ENCODE data around the gene ERMARD. TPM values are rescaled to one million over a fixed set of nuclear protein-coding genes. Genes with fewer than 3 reads are reported as not detected.

The ERMARD gene
- polyA plus RNA-seq, 1 donor: 62.5 TPM

DNA sequence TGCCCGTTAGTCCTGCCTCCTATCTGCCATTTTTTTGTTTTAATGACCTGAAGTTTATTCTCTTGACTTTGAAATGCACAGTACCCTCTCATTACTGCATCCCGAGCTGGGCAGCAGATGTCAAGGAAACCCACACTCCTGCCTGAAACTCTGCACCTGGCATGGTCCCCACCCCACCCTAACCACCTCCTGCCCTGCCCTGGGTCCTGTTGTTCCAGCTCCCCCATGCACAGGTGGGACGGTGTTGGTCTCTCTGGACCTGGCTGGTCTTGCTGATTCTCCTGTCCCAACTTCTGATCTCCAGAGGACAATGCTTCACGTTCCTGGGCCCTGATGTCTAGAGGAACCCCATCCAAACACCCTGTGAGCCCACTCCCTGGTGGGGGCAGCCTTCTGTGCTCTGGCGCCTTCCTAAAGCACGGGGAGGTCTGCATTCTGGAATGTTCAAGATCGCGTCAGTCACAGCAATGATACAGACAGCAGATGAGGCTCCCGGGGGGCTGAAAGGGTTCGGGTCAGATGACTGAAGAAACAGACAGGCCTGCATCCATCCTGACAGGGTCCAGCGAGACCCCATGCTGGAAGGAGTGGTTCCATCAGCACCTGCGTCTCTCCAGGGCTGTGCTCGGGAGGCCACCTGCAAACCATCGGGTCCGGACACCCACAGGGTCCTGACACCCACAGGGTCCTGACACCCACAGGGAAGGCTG, 73.6 kb downstream of the ERMARD start:
- DNase-seq: no peak

DNA sequence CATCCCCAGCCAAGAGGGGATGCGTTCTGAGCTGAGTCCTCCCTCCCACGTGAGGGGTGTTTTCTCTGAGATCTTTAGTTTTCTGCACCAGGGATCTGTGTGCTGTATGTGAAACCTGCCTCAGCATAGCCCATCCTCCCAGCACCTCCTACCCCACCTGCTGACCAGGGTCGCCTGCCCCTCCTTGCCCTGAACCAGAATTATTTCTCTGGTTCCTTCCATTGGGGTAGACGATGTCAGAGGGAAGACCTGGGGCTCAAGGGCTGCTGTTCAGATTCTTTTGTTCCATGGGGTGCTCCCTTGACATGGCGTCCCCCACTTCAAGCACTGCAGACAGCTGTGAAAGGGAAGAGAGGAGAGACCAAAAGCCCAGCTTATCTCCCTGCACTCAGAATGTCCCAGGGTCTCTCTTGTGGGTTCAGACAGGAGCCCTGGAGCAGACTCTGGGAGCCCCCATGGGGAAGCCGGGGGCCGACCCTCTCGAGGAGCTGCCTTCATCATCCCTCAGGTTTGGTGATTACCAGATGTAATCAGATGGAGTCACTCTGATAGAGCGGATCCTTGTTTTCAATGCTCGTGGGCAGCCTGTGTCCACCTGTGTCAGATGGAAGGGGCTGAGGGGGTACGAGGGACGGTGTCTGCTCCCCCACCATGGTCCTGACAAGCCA, 74.3 kb downstream of the ERMARD start:
- no peak for DNase-seq

DNA sequence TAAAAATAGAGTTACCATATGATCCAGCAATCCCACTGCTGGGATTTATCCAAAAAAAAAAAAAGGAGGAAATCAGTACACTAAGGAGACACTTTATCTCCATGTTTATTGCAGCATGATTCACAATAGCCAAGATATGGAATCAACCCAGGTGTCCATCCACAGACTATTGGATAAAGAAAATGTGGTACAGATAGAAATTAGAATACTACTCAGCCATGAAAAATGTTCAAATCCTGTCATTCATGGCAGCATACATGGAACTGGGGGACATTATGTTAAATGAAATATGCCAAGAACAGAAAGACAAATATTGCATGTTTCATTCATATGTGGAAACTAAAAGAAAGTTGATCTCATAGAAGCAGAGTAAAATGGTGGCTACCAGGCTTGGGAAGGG, 75.3 kb downstream of the ERMARD start:
- DNase-seq: no peak

DNA sequence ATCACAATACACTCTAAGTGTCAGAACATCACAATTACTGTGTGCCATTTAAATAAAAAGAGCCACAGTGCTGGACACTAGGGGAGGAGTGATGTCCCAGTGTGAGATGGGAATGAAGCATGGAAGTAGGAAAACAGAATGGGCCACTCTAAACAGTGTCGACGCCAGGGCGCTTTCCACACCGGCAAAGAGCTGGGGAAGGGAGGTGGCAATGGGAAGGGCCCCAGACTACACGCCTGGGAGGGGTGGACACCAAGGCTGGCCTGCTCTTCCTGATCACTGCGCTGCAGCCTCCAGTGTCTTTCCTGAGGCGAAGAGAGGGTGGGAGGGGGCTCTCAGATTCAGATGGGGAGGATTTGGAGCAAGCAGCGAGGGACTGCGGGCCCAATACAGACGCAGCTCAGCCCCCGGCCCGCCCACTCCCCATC, 75.9 kb downstream of the ERMARD start:
- no peak for DNase-seq

DNA sequence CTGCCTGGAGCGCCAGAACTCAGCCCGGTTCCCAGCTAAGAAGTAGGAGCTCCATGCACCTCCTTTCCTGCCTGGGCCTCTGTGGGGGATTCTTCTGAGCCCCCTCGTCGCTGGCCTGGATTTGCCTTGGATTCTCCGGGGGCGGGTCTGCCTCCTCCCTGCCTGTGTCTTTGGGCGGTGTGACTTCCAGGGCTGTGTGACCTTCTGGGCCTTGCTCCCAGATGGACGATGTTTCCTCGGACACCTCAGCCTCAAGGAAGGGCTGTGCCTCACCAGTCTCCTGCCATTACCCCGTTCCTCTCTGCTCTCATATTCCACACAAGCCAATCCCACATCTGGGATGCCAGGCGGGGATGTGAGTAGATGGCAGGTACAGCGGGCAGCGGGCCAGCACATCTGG, 76.8 kb downstream of the ERMARD start:
- no peak for DNase-seq

DNA sequence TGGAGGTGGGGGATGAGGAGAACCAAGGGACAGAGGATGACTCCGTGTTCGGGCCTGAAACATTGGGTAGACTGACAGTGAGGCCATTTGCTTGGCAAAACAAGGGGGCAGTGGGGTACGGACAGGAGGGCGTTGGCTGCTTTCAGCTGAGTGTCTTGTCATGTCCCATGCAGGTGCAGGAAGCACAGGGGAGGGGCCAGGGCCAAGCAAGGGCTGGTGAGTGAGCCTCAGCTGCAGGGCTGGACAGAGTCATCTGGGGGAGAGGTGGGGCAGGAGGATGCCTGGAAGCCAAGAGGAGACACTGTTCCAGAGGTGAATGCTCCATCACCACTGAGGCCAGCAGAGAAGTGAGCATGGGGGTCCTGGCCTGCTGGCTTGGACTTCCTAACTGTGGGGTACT, 78.4 kb downstream of the ERMARD start:
- DNase-seq: no peak

DNA sequence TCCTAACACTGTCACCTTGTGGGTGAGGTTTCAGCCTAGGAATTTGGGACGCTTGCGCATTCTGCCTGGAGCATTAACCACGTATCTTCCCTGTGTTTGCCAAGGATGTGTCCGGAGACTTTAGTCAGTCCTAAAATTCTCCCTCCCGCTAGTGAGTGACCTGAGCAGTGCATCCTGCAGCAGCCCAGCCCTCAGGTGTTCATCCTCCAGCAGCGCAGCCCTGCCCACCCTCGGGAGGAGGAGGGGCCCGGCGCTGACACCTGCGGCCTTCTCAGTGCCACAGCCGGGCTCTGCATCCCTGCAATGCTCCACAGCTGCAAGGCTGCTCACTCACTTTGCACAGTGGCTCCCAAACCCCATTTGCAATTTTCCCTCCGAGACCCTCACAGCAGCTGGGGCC, 79.5 kb downstream of the ERMARD start:
- DNase-seq: no peak

Other genes with a start within 250 kb of the ERMARD start
- 85.1 TPM for gene WDR27, start 49.6 kb upstream of the ERMARD start, polyA plus RNA-seq (ENCODE audit: insufficient read length)
- gene C6orf120, start 49.5 kb upstream of the ERMARD start, polyA plus RNA-seq (ENCODE audit: insufficient read length): 42.1 TPM
- gene PHF10, start 27.1 kb upstream of the ERMARD start, polyA plus RNA-seq (ENCODE audit: insufficient read length): 132 TPM
- gene DYNLT2, start 50 bp upstream of the ERMARD start, polyA plus RNA-seq (ENCODE audit: insufficient read length): 8.5 TPM

All from left kidney (tissue), 2 donors.